HG03095 (cell line): ENCODE data around the gene MRPL16.

Experiments used
- ATAC-seq: cut with Tn5 transposase; IDR thresholded peaks from one replicate; pipeline ENCODE4 v1.9.1; 2021; ENCODE audit warnings: moderate library complexity; ENCODE audit not compliant: unreplicated experiment

The MRPL16 gene

GRCh38 chr11:59776210-59777066 is 34.1 kb downstream of the MRPL16 start:
- ATAC-seq, result no peak

- ATAC-seq, result no peak
These were observed 37.5 kb downstream of the MRPL16 start for GRCh38 chr11:59773083-59773440.

GRCh38 chr11:59771605-59772004 is 39.0 kb downstream of the MRPL16 start:
- ATAC-seq, result no peak

- ATAC-seq, result no peak
These were observed 39.7 kb downstream of the MRPL16 start for GRCh38 chr11:59770869-59771268.

GRCh38 chr11:59770319-59770718 is 40.3 kb downstream of the MRPL16 start:
- no peak for ATAC-seq

- no peak for ATAC-seq
These were observed 40.8 kb downstream of the MRPL16 start for GRCh38 chr11:59769828-59770227.

GRCh38 chr11:59769111-59769510 is 41.5 kb downstream of the MRPL16 start:
- ATAC-seq, result no peak

- ATAC-seq, result no peak
These were observed 43.4 kb downstream of the MRPL16 start for GRCh38 chr11:59767225-59767611.

- no peak for ATAC-seq
These were observed 43.9 kb downstream of the MRPL16 start for GRCh38 chr11:59766542-59767224.

GRCh38 chr11:59765068-59765735 is 45.4 kb downstream of the MRPL16 start:
- ATAC-seq, result no peak

GRCh38 chr11:59761993-59762392 is 48.6 kb downstream of the MRPL16 start:
- ATAC-seq, result no peak

GRCh38 chr11:59760771-59761170 is 49.8 kb downstream of the MRPL16 start:
- no peak for ATAC-seq

GRCh38 chr11:59759900-59760299 is 50.7 kb downstream of the MRPL16 start:
- no peak for ATAC-seq

GRCh38 chr11:59758401-59759037 is 52.1 kb downstream of the MRPL16 start:
- ATAC-seq, result no peak

- peak; percentile 46 for ATAC-seq
These were observed 53.7 kb downstream of the MRPL16 start for GRCh38 chr11:59756845-59757244.

GRCh38 chr11:59756558-59756840 is 54.1 kb downstream of the MRPL16 start:
- no peak for ATAC-seq
